Loucy (cell line): ENCODE data around the gene NOSIP.

ENCODE experiments used
- H2AFZ ChIP-seq: fragments of 200-600 bp; sonication (generic); 2 replicates; pipeline ENCODE4 v1.6.0; 2016; ENCODE audit warnings: antibody characterized with exemption, mild to moderate bottlenecking, low read length, moderate library complexity
- H3F3A ChIP-seq: fragments of 200-600 bp; 2 replicates; pipeline ENCODE4 v1.6.0; 2016; ENCODE audit warnings: antibody characterized with exemption, low read depth, mild to moderate bottlenecking
- H3K27me3 ChIP-seq: fragments of 200-600 bp; sonication (generic); 2 replicates; pipeline ENCODE4 v1.6.1; 2014; ENCODE audit warnings: low read length, mild to moderate bottlenecking; ENCODE audit not compliant: insufficient read depth, poor library complexity, severe bottlenecking
- H3K36me3 ChIP-seq: fragments of 200-600 bp; sonication (generic); 2 replicates; pipeline ENCODE4 v1.6.1; 2016; ENCODE audit warnings: low read length; ENCODE audit not compliant: insufficient read depth
- H3K4me1 ChIP-seq: fragments of 200-600 bp; sonication (generic); 2 replicates; pipeline ENCODE4 v1.5.1; 2014; ENCODE audit warnings: low read length, mild to moderate bottlenecking; ENCODE audit not compliant: insufficient read depth, poor library complexity, severe bottlenecking
- H3K4me2 ChIP-seq: fragments of 200-600 bp; sonication (generic); 2 replicates; pipeline ENCODE4 v1.6.0; 2014; ENCODE audit warnings: antibody characterized with exemption, low read length, low read depth, mild to moderate bottlenecking; ENCODE audit not compliant: poor library complexity, severe bottlenecking
- H3K4me3 ChIP-seq: fragments of 200-600 bp; sonication (generic); 2 replicates; pipeline ENCODE4 v1.5.1; 2014; ENCODE audit warnings: low read length, mild to moderate bottlenecking, mixed read lengths; ENCODE audit not compliant: poor library complexity, severe bottlenecking
- H3K79me2 ChIP-seq: fragments of 200-600 bp; sonication (generic); 2 replicates; pipeline ENCODE4 v1.6.1; 2014; ENCODE audit warnings: low read length; ENCODE audit not compliant: insufficient read depth
- H3K9ac ChIP-seq: fragments of 200-600 bp; sonication (generic); 2 replicates; pipeline ENCODE4 v1.6.0; 2014; ENCODE audit warnings: mild to moderate bottlenecking, low read depth, low read length, moderate library complexity; ENCODE audit not compliant: poor library complexity, severe bottlenecking
- H3K9me2 ChIP-seq: fragments of 200-600 bp; sonication (generic); replicated peaks from 2 replicates; pipeline ENCODE4 v1.6.1; 2016; ENCODE audit warnings: low read depth, low read length, mixed read lengths
- H3K9me3 ChIP-seq: fragments of 200-600 bp; sonication (generic); 2 replicates; pipeline ENCODE4 v1.6.1; 2014; ENCODE audit warnings: mild to moderate bottlenecking, antibody characterized with exemption, low read length, low read depth; ENCODE audit not compliant: insufficient read depth
- H4K20me1 ChIP-seq: fragments of 200-600 bp; sonication (generic); 2 replicates; pipeline ENCODE4 v1.6.0; 2014; ENCODE audit warnings: antibody characterized with exemption, low read length, mild to moderate bottlenecking; ENCODE audit not compliant: insufficient read depth, poor library complexity, severe bottlenecking
- EZH2phosphoT487 ChIP-seq: fragments of 200-600 bp; IDR thresholded peaks from 2 replicates; pipeline ENCODE4 v1.6.1; 2018; ENCODE audit warnings: antibody characterized with exemption, mild to moderate bottlenecking, moderate library complexity, borderline replicate concordance
- TF ChIP-seq, protein P1 (sequence below): fragments of 200-600 bp; sonication (generic); conservative IDR thresholded peaks from 2 replicates; pipeline ENCODE4 v1.5.1; 2014; ENCODE audit warnings: mild to moderate bottlenecking, antibody characterized with exemption, low read length

NOSIP gene

DNA sequence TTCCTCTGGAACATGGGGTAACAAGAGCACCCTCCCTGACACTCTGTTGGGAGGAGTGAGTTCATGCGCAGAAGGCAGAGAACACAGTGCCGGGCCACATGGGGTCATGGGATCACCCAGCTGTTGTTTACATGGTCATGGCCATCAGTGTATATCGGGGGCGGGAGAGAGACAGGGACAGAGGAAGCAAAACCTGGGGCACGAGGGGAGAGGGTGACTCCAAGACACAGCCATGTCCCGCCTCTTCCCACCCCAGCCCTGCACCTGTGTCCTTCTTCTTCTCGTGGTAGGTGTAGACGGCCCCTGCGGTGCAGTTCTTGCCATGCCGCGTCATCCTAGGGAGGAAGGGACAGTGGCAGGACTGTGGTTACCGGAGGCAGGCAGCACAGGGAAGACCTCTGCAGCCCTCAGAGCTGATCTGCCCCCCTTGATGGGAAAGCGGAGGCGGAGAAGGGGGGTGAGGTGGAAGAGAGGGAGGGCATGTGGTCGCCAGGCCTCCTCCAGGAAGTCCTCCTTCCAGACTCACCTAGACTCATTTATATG is 19.9 kb downstream of the NOSIP start:
- Histone ChIP-seq H3K4me2 (no peak overlapping the region), H3K9me2 (no peaks in the 10 kb centered on the region), H3K27me3 (no peaks in the 10 kb centered on the region), H3K4me3 (no peak overlapping the region), H4K20me1 (peaks cover 8% of the 10 kb centered on the region), H3F3A (no peaks in the 10 kb centered on the region), H3K9me3 (no peaks in the 10 kb centered on the region), H3K4me1 (no peaks in the 10 kb centered on the region), H2AFZ (no peak overlapping the region), H3K36me3 (peaks cover 40% of the 10 kb centered on the region; the same call in 1 of the 2 replicates), H3K9ac (no peak overlapping the region), H3K79me2 (peaks cover 15% of the 10 kb centered on the region; the same call in 1 of the 2 replicates)
- TF ChIP-seq EZH2phosphoT487 = no peak
- TF ChIP-seq, protein P1, sequence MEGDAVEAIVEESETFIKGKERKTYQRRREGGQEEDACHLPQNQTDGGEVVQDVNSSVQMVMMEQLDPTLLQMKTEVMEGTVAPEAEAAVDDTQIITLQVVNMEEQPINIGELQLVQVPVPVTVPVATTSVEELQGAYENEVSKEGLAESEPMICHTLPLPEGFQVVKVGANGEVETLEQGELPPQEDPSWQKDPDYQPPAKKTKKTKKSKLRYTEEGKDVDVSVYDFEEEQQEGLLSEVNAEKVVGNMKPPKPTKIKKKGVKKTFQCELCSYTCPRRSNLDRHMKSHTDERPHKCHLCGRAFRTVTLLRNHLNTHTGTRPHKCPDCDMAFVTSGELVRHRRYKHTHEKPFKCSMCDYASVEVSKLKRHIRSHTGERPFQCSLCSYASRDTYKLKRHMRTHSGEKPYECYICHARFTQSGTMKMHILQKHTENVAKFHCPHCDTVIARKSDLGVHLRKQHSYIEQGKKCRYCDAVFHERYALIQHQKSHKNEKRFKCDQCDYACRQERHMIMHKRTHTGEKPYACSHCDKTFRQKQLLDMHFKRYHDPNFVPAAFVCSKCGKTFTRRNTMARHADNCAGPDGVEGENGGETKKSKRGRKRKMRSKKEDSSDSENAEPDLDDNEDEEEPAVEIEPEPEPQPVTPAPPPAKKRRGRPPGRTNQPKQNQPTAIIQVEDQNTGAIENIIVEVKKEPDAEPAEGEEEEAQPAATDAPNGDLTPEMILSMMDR = no peak

DNA sequence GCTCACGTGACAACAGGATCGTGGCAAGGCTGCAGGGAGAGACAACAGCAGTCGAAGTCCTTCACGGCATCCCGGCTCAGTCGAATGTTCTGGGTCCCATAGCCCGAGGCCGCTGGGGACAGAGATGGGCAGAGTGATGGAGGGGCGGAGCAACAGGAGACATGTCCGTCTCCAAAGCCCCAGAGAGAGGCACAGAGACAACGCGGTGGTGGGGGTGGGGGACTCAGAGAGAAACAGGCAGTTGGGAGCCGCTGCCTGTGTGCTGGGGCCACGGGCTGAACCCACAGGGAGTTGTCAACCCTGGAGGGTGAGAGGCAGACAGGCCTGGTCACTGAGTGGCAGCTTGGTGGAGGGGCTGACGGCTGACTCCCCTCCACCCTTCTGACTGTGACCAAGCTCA is 20.4 kb downstream of the NOSIP start:
- peaks cover 43% of the 10 kb centered on the region; the same call in 1 of the 2 replicates for H3K36me3 ChIP-seq
- H3K4me3 ChIP-seq = no peak overlapping the region
- H3F3A ChIP-seq = no peaks in the 10 kb centered on the region
- H3K9ac ChIP-seq = no peak overlapping the region
- no peaks in the 10 kb centered on the region for H3K9me3 ChIP-seq
- H2AFZ ChIP-seq = no peak overlapping the region
- peaks cover 7% of the 10 kb centered on the region for H4K20me1 ChIP-seq
- no peaks in the 10 kb centered on the region for H3K4me1 ChIP-seq
- no peak for TF ChIP-seq EZH2phosphoT487
- TF ChIP-seq, protein P1 = no peak
- peaks cover 13% of the 10 kb centered on the region; the same call in 1 of the 2 replicates for H3K79me2 ChIP-seq
- no peaks in the 10 kb centered on the region for H3K27me3 ChIP-seq
- no peak overlapping the region for H3K4me2 ChIP-seq
- H3K9me2 ChIP-seq = no peaks in the 10 kb centered on the region

DNA sequence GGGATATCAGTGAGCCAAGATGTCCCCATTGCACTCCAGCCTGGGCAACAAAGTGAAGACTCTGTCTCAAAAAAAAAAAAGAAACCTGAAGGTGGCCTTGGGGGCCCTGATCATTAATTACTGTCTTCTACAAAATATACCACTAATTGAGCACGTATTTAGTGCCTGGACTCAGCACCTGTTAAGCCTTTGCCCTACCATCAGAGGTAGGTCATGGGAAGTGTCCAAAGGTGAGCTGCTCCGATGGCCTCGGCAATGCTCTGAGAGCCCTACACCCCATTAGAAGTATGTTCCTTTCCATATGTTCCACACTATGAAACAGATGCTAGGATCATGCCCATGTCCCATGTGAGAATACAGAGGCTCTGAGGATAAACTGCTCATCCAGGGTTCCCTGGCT is 20.9 kb downstream of the NOSIP start:
- H3K79me2 ChIP-seq = peaks cover 8% of the 10 kb centered on the region; the same call in 1 of the 2 replicates
- no peak overlapping the region for H2AFZ ChIP-seq
- H3K9me3 ChIP-seq = no peaks in the 10 kb centered on the region
- no peak overlapping the region for H3K4me2 ChIP-seq
- H4K20me1 ChIP-seq = peaks cover 7% of the 10 kb centered on the region
- TF ChIP-seq, protein P1 = no peak
- TF ChIP-seq EZH2phosphoT487 = no peak
- no peaks in the 10 kb centered on the region for H3K27me3 ChIP-seq
- no peaks in the 10 kb centered on the region for H3K4me1 ChIP-seq
- no peaks in the 10 kb centered on the region for H3K9me2 ChIP-seq
- no peak overlapping the region for H3K9ac ChIP-seq
- H3K4me3 ChIP-seq = no peak overlapping the region
- H3F3A ChIP-seq = no peaks in the 10 kb centered on the region
- peaks cover 46% of the 10 kb centered on the region; the same call in 1 of the 2 replicates for H3K36me3 ChIP-seq
